Lung microvascular endothelial cell (primary cell): ENCODE results near the gene SPTBN1. TPM values are rescaled to one million over a fixed set of nuclear protein-coding genes. Genes with fewer than 3 reads are reported as not detected.
"Not testable (repeated sequence)": the region's sequence is repeated elsewhere in the genome, so short reads cannot be mapped to it uniquely, and the experiment has no call there.

ENCODE experiments used
- DNase-seq, 2 donors: peaks; one replicate each; pipeline versions ENCODE4 v3.0.0 to v3.0.0-alpha.2; 2010; ENCODE audit warnings: low read depth in 2 of 2
- total RNA-seq: library from RNA; depleted of rRNA; stranded (reverse); fragments of >200 nt; gene quantifications from 2 replicates; pipeline ENCODE4 v1.2.1, GENCODE V29; 2014

SPTBN1 gene
- total RNA-seq, 1 donor from 2014 or later = 652 TPM

DNA sequence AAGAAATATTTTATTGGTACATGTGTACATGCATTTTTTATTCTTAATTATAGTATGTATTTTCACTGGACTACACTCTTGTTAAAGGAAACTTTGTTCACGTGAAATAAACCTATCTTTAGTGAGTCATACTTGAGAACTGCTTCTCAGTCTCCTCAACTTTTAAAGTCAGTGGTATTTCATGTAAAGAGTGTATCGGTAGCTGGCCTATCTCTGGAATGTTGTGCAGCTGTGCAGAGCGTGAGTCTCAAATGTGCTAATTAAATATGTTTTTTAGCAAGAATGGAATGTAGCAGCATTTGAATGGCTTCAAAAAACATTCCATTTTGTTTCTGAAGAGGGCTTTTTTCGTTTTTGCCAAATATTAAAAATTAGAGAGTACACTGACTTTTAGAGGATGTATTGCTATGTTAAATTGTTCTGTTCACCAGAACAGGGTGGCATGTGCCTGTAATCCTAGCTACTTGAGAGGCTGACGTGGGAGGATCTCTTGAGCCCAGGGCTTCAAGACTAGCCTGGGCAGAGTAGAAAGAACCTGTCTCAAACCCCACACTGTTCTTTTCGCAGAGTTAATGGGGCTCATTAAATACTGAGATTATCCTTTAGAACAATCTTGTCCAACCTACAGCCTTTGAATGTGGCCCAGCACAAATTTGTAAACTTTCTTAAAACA is 14.3 kb downstream of the SPTBN1 start:
- peak in 1 of 2 donors; percentile 58 for DNase-seq

DNA sequence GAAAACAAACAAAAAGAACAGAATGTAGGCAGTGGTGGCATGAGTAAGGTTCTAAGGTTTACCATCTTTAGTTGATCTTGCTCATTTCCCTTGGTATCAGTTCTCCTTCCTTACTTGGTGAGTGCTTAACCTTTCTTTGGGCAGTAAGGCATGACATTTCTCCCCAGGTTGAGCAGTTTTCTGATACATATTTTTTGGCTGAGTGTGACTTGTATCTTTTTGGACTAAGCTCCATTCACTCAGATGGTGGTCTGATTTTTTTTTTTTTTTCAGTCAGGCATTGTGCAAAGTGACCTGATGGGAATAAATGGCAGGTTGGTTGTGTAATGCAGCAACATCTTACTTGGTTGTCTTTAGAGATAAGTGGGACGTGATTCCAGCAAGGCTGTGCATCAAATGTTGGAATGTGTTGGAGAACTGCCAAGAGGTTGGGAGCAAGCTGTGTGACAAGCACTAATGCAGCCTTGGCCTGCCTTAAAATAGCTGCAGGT is 15.1 kb downstream of the SPTBN1 start:
- peak; percentile 69 to 76 for DNase-seq

DNA sequence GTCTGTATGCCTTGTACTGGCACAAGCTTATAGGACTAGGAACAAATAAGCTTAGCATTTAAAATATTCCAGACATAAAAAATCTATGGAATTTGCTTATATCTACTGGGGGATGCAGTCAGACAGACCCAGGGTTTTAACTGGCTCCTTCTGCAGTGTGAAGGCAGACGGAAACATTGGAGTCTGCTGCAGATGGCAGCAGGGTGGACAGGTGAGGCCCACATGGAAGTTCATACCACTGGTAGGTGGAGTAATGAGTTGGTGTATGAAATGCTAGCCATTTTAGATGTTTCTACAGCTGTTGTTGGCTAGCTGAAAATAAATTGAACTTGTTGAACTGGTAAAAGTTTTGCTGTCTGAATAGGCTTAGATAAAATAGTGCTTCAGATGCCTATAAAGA is 17.7 kb downstream of the SPTBN1 start:
- DNase-seq = no peak

DNA sequence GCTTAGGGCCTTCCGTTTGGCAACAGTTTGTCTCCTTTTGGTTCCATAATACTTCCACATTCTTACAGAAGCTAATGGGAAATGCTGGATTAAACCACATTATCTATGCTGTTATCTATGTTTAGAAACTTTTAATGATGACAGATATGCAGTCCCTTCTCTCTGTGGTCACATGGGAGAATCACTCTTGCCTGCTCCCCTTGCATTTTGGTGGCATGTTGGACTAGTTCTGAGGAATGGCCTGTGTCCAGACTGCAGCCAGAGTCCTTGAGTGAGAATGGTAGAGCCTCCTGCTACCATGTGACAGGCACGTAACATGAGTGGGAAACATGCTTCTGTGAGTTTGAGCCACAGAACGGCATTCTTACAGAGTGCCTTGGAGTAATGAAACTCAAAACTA is 19.2 kb downstream of the SPTBN1 start:
- DNase-seq = no peak

DNA sequence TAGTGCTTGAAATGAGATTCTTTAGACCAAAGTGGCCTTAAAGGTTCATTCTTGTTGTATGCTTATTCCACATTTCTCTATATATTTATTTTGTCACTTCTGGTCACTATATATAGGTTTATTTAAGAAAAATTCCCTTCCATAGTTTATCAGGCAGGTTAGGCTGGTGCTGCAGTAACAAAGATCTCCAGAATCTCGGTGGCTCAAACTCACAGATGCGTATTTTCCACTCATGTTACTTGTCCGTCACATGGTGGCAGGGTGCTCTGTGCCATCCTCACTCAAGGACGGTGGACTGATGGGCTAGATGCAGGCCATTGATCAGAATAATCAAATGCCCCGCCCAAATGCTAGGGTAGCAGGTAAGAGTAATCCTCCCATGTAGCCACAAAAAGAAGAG is 19.8 kb downstream of the SPTBN1 start:
- no peak for DNase-seq

DNA sequence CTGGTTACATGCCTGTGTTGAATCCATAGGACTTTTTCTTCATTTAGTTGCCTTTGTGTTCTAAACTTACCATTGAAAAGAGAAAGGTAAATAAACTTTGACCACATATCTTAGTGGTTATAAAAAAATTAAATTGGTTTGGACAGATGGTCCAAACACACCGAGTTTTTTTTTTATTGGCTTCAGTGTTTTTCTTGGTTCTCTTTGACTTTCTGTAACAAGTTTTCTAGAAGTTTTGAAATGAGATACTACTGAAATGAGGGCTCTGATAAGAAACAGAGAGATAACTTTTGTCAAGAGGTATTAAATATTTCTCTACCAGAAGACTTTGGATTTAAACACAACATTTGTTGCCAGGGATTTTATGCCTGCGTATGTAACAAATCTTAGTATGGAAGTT is 20.7 kb downstream of the SPTBN1 start:
- DNase-seq = no peak

DNA sequence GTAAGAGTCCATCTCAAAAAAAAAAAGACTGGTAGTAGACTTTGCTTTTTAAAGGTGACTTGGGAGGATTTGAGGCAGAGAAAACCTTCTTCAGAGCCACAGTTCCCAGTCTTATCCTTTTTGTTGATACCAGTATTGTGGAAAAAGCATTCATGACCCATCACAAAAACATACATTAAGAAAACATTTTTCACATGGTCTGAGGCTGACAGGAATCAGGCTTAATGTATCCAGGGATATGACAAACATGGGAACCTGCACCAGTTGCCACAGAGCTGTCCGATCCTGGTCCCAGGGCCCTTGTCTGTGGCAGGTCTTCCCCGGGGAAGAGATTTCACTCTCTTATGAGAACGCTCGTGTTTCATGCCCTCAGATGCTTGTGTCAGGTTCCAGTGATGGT is 21.8 kb downstream of the SPTBN1 start:
- DNase-seq = no peak

DNA sequence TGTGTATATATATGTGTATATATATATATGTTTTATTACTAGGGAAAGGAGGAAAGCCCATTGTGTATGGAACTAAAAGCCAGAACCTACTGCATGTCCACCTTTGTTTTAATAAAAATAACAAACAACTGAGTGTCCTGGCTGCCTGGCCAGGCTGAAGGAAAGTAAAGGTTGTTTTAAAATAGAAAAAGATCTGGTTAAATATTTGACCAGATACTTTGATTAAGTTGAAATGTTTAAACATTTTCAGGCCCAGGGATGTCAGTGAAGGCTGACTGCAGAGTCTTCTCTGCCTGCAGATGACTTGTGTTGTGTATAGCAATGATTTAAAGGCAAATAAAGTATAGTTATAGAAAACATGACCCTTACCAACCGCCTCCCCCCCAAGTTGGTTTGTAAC is 22.8 kb downstream of the SPTBN1 start:
- DNase-seq = no peak

DNA sequence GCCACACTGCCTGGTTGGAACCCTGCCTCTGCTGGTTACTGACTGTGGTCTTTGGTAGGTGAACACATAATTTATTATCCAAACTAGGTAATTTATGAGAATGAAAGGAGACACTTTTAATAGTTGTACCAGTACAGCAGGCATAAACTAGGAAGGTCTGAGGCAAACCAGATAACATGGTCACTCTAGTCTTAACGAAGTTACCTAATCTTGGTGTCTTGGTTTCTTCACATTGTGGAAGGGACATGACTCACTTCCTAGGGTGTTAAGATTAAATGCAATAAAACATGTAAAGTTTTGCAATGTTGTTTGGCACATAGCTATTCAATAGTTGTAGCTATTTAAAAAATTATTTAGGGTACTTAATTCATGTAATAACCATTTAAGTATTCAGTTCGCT is 23.3 kb downstream of the SPTBN1 start:
- DNase-seq = peak in 1 of 2 donors; percentile 66

DNA sequence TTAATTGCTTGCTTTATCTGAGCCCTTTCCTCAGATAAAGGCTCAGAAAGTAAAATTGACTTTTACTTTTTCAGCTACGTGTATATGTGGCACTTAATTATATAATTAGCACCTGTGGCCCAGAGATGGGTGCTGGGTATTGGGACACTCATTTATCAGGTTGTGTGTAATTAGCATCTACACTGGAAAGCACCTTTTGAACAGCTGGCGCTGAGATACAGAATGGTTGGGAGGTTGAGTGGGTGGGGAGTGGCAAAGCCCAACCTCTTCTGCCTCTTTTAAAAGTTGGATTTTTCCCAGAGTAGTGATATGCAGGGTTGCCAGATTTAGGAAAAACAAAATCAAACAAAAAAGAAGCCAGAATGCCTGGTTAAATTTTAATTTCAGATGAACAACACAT is 23.9 kb downstream of the SPTBN1 start:
- DNase-seq = no peak

DNA sequence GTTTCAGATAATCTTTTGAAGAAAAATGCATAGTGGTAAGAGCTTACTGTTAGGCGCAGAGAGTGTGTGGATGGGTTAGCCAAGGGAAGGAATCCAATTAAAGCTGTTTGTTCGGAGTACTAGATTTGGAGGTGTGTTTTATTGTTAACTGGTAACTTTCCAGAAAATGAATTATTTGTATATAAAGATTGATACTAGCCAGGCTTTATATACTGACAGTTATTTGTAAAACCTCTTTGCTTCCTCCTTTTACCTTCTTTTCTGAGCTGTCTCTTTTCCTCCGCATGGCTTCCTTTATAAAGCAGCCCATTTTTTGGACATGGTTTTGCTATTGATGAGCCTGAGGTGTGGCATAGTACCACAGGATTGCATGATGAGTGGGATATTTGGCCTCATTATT is 25.6 kb downstream of the SPTBN1 start:
- no peak for DNase-seq

DNA sequence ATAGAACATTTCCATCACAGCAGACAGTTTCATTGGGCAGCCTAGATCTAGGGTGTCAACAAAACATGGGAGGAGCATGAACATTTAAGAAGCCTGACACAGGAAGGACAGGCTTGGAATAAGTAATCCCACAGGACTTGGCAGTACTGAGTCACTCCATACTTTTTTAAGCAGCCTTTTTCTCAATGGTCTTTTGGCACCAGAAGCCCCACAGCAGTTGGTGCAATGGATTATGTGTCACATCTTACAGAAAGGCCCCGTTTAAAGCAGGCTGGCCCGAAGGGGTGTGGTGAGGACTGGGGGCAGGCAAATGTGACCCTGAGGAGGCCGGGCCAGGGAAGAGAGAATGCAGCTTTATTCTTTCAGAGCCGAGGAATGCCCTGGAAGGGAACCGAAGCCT is 26.6 kb downstream of the SPTBN1 start:
- peak in 1 of 2 donors; percentile 72 for DNase-seq

DNA sequence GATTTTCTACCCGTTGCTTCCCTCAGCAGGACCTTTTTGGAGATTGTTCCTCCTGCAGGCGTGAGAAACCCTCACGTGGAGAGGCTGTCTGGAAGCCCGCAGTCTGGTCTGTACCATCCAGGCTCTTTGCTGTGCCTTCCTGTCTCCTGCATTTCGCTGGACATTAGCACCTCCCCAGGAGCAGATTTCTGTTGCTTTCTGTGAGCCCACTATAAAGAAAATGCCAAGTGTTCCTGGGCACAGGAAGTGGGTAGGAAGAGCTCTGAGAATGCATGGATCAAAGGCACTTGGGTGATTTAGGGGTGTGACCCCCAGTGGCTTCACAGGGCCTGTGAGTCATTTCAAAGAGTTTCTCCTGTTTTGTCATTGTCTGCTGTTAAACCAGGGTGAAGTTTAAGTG is 27.3 kb downstream of the SPTBN1 start:
- DNase-seq = peak in 1 of 2 donors; percentile 48

DNA sequence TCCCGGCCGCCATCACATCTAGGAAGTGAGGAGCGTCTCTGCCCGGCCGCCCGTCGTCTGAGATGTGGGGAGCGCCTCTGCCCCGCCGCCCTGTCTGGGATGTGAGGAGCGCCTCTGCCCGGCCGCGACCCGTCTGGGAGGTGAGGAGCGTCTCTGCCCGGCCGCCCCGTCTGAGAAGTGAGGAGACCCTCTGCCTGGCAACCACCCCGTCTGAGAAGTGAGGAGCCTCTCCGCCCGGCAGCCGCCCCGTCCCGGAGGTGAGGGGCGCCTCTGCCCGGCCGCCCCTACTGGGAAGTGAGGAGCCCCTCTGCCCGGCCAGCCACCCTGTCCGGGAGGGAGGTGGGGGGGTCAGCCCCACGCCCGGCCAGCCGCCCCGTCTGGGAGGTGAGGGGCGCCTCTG is 29.6 kb downstream of the SPTBN1 start:
- not testable (repeated sequence) for DNase-seq

DNA sequence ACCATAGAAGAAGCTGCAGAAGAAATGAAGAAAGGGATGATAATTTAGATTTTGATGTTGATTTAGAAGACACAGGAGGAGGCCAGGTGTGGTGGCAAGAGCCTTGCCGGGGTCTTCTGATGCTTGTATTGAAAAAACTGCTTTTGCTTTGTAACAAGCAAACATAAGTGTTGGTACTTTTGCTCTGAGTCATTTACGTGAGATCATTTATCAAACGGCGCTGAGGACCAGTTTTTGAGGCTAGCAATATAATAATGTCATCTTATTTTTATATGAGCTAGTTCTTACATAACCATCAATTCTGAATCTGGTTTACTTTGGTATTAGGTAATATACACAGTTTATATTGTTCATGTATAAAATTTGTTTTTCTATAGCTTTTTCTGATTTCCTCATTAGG is 30.6 kb downstream of the SPTBN1 start:
- DNase-seq = no peak

DNA sequence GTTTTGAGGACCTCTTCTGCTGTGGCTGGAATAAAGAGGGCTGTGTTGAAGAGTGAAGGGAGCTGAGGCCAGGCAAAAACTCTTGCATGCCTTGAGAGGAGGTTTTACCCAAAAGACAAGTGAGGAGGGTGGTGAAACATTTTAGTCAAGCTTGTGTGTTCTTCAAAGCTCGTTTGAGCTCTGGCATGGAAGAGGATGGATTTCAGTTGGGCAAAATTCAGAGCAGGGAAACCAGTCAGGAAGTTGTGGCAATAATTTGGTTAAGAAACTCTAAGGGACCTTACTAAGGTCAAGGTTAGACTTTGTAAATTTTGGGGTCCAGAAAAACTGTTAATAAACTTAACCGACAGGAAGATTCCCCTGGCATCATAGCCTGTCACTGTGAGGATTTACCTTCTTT is 34.7 kb downstream of the SPTBN1 start:
- DNase-seq = no peak

DNA sequence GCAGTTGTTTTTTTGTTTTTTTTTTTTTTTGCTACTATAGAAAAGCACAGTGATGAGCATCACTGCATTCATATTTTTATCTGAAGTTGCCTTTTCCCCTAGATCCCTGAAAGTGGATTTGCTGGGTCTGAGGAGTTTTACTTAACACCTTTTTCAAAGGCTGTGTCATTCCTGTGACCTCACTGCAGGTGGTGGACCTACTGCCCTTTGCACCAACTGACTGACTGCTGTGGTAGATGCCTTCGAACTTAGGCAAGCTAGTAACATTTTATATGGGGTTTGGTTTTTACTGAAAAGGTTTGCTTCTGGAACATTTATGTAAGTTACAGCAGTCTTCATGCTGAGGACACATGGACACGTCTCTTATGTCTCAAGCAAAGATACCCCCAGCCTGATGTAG is 36.2 kb downstream of the SPTBN1 start:
- no peak for DNase-seq

DNA sequence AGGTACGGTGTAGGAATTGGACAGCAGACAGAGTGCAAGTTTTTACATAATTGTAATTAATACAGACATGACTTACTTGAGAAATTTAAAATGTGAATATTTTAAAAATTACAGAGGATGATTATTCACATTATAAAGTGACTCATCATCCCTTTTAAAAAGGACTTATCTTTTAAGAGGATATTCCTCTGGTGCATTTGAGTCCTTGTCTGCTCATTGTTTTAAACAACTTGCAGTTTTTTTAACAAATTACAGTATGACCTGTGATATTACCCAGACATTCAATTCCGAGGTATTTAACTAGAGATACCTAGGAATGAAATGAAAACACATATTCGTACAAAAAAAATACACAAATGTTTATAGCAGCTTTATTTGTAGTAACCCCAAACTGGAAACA is 38.0 kb downstream of the SPTBN1 start:
- DNase-seq = no peak

DNA sequence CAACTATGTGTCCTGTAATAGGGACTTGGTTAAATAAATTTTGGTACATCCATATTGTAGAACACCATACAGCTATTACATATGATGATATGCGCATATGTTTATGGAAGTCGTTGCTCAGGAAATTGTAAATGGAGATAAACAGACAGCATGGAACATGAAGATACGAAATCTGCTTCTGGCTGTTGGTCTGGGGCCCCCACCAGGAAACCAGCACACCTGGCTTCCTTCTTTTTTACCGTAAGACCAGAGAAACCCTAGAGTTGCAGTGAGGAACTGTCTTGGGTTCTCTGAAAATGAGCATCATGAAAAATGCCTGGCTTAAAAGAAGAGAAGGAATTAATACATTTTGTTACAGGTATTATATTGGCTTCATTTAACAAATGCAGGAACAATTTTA is 40.8 kb downstream of the SPTBN1 start:
- no peak for DNase-seq

DNA sequence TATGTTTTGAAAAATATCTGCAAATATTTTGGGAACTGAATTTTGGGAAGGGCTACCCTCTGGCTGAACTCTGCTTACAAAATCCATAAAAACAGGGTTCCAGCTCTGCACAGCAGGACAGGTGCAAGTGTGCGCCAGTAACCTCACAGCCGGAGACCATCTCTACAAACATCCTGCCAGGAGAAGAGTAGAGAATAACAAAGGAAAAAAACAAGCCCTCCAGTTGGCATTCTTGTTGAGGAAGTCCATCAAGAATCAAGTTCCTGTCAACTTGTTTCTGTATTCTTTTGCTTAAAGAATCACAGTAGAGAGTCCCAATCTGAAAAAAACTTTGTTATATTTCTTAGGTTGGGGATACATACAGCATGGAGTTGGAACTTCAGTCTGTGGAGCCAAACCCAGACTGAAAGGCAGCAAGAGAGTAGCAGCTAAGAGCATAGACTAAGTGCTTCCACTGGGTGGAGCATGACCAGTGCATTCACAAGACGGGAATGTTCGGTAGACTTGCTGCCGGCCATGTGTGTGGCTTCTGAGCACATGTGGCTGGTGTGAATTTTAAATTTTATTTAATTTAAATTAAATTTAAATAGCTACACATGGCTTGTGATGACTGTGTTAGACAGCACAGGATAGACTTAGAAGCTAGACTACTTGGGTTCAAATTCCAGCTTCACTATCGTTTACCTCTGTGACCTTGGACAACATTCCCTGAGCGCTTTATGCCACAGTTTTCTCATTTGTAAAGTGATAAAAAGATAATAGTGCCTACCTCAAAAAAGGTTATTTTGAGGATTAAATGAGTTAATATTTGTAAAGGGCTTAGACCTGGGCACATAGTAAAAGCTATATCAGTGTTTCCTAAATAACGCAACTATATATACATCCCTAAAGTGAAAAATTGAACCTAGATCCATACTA is 41.9 kb downstream of the SPTBN1 start:
- DNase-seq = peak; percentile 76 to 82

DNA sequence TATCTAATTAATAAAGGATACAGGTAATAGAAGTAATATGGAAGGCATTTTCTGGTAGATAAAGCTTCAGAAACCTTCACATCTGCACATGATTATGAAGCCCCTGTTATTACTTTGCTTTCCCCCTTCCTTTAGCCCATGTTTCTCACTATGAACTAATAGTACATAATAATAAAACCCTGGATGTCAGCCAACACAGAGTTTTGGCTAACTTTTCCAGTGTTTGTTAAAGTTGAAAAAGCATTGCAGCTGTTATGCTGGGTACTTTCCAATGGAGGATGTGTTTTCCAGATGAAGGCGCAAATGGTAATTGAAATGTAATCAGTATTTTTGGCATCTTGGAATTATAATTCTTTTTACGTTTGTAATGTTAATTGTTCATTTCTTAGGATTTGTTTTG is 43.5 kb downstream of the SPTBN1 start:
- peak; percentile 64 to 83 for DNase-seq

DNA sequence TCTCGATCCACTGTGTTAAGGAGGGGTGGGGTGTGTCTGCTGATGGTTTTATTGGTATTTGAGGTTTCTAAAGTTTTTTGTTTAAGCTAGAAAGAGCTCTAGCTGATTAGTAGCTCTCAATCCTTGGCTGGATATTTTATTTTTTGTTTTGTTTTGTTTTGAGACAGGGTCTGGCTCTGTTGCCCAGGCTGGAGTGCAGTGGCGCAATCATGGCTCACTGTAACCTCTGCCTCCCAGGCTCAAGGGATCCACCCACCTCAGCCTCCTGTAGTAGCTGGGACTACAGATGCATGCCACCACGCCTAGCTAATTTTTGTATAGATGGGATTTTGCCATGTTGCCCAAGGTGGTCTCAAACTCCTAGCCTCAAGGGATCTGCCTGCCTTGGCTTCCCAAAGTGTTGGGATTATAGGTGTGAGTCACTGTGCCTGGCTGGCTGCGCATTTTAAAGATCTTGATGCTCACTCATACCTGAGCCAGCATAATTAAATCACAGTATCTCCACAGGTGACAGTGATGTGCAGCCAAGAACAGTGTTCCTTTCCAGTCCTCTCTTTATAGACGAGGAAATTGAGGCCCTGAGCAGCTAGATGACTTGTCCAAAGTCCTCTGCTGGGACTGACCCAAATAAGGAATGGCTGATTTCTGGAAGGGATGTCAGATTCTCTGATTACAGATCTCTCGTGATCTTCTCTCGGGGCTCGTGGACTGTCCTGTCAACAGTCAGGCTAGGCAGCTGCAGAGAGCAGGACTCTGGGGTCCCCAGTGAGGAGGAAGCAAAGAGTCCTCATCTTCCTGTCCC is 44.5 kb downstream of the SPTBN1 start:
- no peak for DNase-seq
